Lower leg skin (tissue), 3 donors: Measurements from ENCODE around the gene SARNP.

ENCODE experiments used
- POLR2A ChIP-seq, 2 donors: fragments of 450-650 bp; IDR thresholded peaks; one replicate each; pipeline ENCODE4 v1.6.1; 2016 to 2017; ENCODE audit warnings: antibody characterized with exemption in 2 of 2, mild to moderate bottlenecking in 1 of 2, moderate library complexity in 1 of 2
- TF ChIP-seq, protein P1 (sequence below), 3 donors: fragments of 450-650 bp; IDR thresholded peaks; one replicate each; pipeline ENCODE4 v1.5.1; 2016; ENCODE audit warnings: antibody characterized with exemption in 3 of 3, mild to moderate bottlenecking in 3 of 3, moderate library complexity in 2 of 3

GRCh38 chr12:55850401-55850800, 32.9 kb upstream of the SARNP start:
- TF ChIP-seq, protein P1, sequence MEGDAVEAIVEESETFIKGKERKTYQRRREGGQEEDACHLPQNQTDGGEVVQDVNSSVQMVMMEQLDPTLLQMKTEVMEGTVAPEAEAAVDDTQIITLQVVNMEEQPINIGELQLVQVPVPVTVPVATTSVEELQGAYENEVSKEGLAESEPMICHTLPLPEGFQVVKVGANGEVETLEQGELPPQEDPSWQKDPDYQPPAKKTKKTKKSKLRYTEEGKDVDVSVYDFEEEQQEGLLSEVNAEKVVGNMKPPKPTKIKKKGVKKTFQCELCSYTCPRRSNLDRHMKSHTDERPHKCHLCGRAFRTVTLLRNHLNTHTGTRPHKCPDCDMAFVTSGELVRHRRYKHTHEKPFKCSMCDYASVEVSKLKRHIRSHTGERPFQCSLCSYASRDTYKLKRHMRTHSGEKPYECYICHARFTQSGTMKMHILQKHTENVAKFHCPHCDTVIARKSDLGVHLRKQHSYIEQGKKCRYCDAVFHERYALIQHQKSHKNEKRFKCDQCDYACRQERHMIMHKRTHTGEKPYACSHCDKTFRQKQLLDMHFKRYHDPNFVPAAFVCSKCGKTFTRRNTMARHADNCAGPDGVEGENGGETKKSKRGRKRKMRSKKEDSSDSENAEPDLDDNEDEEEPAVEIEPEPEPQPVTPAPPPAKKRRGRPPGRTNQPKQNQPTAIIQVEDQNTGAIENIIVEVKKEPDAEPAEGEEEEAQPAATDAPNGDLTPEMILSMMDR (IDR thresholded peaks at IDR 0.05): no peak
- TF ChIP-seq POLR2A (IDR thresholded peaks at IDR 0.05): no peak
